Measurements from ENCODE around the gene TNFAIP8. TPM values are rescaled to one million over a fixed set of nuclear protein-coding genes. Genes with fewer than 3 reads are reported as not detected.

Gene TNFAIP8
- total and polyA plus RNA-seq, 2 experiments from 2014 or later, result 21.9 to 24.9 TPM

DNA sequence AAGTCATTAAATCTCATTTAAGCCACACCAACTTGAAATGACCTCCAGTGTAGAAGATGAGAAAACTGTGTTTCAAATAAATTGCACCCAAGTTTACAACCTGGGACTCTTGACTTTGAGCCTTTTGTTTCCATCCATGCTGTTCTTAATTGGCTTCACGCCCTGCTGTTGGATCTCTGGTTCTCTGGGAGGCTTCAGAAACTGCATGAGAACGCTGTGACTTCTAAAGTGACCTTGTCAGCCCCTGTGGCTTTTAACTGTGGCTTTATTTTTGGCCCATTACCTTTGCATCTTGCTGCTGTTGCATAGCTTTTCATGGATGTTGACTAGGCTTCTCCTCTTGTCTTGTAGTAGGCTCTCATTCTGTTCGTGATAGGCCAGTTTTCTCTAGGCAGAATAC is 29.3 kb downstream of the TNFAIP8 start:
- H3K9me3 ChIP-seq (ENCODE audit: low read depth), result no peaks in the 10 kb centered on the region
- H3K27ac ChIP-seq, result peak overlapping the region; percentile 84
- peak in 1 of 2 donors; percentile 54 for DNase-seq (ENCODE audit: low read depth in 1 of 2, low spot score in 1 of 2)
- TF ChIP-seq, protein P1, sequence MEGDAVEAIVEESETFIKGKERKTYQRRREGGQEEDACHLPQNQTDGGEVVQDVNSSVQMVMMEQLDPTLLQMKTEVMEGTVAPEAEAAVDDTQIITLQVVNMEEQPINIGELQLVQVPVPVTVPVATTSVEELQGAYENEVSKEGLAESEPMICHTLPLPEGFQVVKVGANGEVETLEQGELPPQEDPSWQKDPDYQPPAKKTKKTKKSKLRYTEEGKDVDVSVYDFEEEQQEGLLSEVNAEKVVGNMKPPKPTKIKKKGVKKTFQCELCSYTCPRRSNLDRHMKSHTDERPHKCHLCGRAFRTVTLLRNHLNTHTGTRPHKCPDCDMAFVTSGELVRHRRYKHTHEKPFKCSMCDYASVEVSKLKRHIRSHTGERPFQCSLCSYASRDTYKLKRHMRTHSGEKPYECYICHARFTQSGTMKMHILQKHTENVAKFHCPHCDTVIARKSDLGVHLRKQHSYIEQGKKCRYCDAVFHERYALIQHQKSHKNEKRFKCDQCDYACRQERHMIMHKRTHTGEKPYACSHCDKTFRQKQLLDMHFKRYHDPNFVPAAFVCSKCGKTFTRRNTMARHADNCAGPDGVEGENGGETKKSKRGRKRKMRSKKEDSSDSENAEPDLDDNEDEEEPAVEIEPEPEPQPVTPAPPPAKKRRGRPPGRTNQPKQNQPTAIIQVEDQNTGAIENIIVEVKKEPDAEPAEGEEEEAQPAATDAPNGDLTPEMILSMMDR (IDR thresholded peaks at IDR 0.05; ENCODE audit: low read depth, low read length), result no peak
- H3K4me1 ChIP-seq (ENCODE audit: low read depth), result peaks cover 46% of the 10 kb centered on the region
- no peaks in the 10 kb centered on the region for H3K27me3 ChIP-seq
- no peaks in the 10 kb centered on the region for H3K36me3 ChIP-seq
- no peak overlapping the region for H3K4me3 ChIP-seq

- no peak for DNase-seq (ENCODE audit: low read depth in 1 of 2, low spot score in 1 of 2)
- Histone ChIP-seq H3K27me3 (no peaks in the 10 kb centered on the region), H3K9me3 (ENCODE audit: low read depth) (no peaks in the 10 kb centered on the region), H3K27ac (peak overlapping the region; percentile 84), H3K4me1 (ENCODE audit: low read depth) (peaks cover 46% of the 10 kb centered on the region), H3K36me3 (no peaks in the 10 kb centered on the region), H3K4me3 (no peak overlapping the region)
- TF ChIP-seq, protein P1 (IDR thresholded peaks at IDR 0.05; ENCODE audit: low read depth, low read length), result no peak
These were observed 29.8 kb downstream of the TNFAIP8 start for GRCh38 chr5:119385536-119386128.

GRCh38 chr5:119386596-119387344 is 31.0 kb downstream of the TNFAIP8 start:
- TF ChIP-seq, protein P1 (IDR thresholded peaks at IDR 0.05; ENCODE audit: low read depth, low read length), result no peak
- no peaks in the 10 kb centered on the region for H3K36me3 ChIP-seq
- H3K27me3 ChIP-seq, result no peaks in the 10 kb centered on the region
- H3K4me1 ChIP-seq (ENCODE audit: low read depth), result peaks cover 46% of the 10 kb centered on the region
- no peak overlapping the region for H3K4me3 ChIP-seq
- DNase-seq (ENCODE audit: low read depth in 1 of 2, low spot score in 1 of 2), result peak; percentile 67 to 80
- H3K9me3 ChIP-seq (ENCODE audit: low read depth), result no peaks in the 10 kb centered on the region
- H3K27ac ChIP-seq, result peak overlapping the region; percentile 84

DNA sequence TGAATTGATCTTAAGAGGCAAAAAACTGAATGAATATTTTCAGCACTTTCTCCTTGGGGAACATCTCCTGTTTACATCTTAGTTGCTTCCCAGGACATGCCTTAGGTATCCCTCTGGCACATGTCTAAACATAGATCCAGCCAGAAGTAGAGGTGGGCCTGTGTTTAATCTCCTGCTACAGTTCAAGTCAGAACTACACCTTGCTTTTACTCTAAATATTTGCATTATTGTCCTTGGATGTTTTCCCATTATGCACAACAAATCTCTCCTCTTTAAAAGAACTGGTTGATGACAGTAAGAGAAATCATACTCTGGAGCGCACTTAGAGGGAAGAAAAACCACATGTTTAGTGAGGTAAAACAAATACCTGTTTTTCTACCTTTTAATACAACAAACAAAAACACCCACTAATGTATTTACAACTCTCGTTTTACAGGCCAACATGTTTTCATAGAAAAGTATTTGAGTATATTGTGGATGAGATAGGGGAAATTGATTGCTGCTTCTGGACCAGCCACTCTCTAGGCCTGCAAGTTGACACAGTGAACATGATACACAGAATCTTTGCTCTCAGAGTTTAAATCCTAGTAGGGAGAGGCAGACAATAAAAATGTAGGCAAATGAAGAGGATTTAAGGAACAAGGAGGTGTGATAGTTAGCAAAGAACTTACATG is 32.3 kb downstream of the TNFAIP8 start:
- Histone ChIP-seq H3K36me3 (peaks cover 6% of the 10 kb centered on the region), H3K9me3 (ENCODE audit: low read depth) (no peaks in the 10 kb centered on the region), H3K27me3 (no peaks in the 10 kb centered on the region), H3K4me3 (no peak overlapping the region), H3K4me1 (ENCODE audit: low read depth) (peaks cover 46% of the 10 kb centered on the region), H3K27ac (peak overlapping the region; percentile 84)
- TF ChIP-seq, protein P1 (IDR thresholded peaks at IDR 0.05; ENCODE audit: low read depth, low read length), result no peak
- DNase-seq (ENCODE audit: low read depth in 1 of 2, low spot score in 1 of 2), result no peak

GRCh38 chr5:119388619-119389190 is 32.9 kb downstream of the TNFAIP8 start:
- TF ChIP-seq, protein P1 (IDR thresholded peaks at IDR 0.05; ENCODE audit: low read depth, low read length), result no peak
- DNase-seq (ENCODE audit: low read depth in 1 of 2, low spot score in 1 of 2), result no peak
- no peak overlapping the region for H3K4me3 ChIP-seq
- peak overlapping the region; percentile 84 for H3K27ac ChIP-seq
- no peaks in the 10 kb centered on the region for H3K27me3 ChIP-seq
- peaks cover 9% of the 10 kb centered on the region for H3K36me3 ChIP-seq
- H3K4me1 ChIP-seq (ENCODE audit: low read depth), result peaks cover 46% of the 10 kb centered on the region
- H3K9me3 ChIP-seq (ENCODE audit: low read depth), result no peaks in the 10 kb centered on the region
